ENCODE results near the gene SYT14. TPM values are rescaled to one million over a fixed set of nuclear protein-coding genes. Genes with fewer than 3 reads are reported as not detected.

Gene SYT14
- total and polyA plus RNA-seq, 2 of the 4 experiments (the other 2 are of a cell fraction) = 0.14 to 1.3 TPM

DNA sequence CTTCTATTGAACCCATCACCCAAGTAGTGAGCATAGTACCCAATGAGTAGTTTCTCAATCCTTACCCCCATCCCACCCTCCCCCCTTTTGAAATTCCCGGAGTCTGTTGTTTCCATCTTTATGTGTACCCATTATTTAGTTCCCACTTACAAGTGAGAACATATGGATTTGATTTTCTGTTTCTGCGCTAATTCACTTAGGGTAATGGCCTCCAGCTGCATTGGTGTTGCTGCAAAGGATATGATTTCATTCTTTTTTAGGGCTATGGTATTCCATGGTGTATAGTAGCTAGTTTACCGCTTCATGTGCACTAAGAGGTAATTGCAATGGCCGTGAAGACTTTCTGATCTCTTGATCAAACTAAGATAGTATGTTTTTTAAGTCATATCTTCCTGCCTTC, 187.1 kb downstream of the SYT14 start:
- dilution Hi-C loops (cut with HindIII; ENCODE audit: low sequenced_read_pairs, unreplicated experiment) (no loop called here), intact Hi-C loops (cut with micrococcal nuclease) (no loop called here), in situ Hi-C loops (cut with MboI; ENCODE audit: low sequenced_read_pairs) (no loop called here)
- no peak overlapping the region for H2AFZ ChIP-seq (replicated peaks; ENCODE audit: low read length, poor library complexity)
- ChIA-PET CTCF (interaction anchor here (1.2 kb wide), 1 partner anchor 13 kb away, joined by 3 read pairs; no protein-coding TSS in a partner anchor), POLR2A (ENCODE audit: unreplicated experiment) (no interaction called here)
- WGBS, 2 experiments (ENCODE audit: extremely low coverage in 2 of 2, insufficient read length in 1 of 2) = no CpG with 5 or more reads among the region's 4 CpGs
- H3K36me3 ChIP-seq (ENCODE audit: control insufficient read depth, insufficient read depth, low read length) = no peaks in the 10 kb centered on the region
- no peak overlapping the region for H2BK15ac ChIP-seq (ENCODE audit: low read depth, low read length)
- TF ChIP-seq RCOR1 (IDR thresholded peaks at IDR 0.05; ENCODE audit: insufficient replicate concordance, low read length) (no peak), BHLHE40 (IDR thresholded peaks at IDR 0.05; ENCODE audit: low read depth, low read length) (no peak), CEBPB (IDR thresholded peaks at IDR 0.05; ENCODE audit: low read depth, low read length) (no peak), MAFK (IDR thresholded peaks at IDR 0.05; ENCODE audit: low read depth, low read length) (no peak), FOS (IDR thresholded peaks at IDR 0.05; ENCODE audit: low read depth, low read length) (no peak), CHD1 (IDR thresholded peaks at IDR 0.05; ENCODE audit: low read depth, low read length) (no peak), RAD21 (IDR thresholded peaks at IDR 0.05; ENCODE audit: low read length) (no peak), MXI1 (IDR thresholded peaks at IDR 0.05; ENCODE audit: borderline replicate concordance, low read depth, low read length) (no peak), POLR2A (IDR thresholded peaks at IDR 0.05; ENCODE audit: low read depth, low read length) (no peak), NFE2L2 (IDR thresholded peaks at IDR 0.05; ENCODE audit: low read depth, low read length) (no peak), RFX5 (IDR thresholded peaks at IDR 0.05; ENCODE audit: low read depth, low read length) (no peak), SMC3 (IDR thresholded peaks at IDR 0.05; ENCODE audit: low read depth, low read length) (no peak), MAZ (IDR thresholded peaks at IDR 0.05; ENCODE audit: borderline replicate concordance, low read depth, low read length) (no peak)
- TF ChIP-seq, protein P1, sequence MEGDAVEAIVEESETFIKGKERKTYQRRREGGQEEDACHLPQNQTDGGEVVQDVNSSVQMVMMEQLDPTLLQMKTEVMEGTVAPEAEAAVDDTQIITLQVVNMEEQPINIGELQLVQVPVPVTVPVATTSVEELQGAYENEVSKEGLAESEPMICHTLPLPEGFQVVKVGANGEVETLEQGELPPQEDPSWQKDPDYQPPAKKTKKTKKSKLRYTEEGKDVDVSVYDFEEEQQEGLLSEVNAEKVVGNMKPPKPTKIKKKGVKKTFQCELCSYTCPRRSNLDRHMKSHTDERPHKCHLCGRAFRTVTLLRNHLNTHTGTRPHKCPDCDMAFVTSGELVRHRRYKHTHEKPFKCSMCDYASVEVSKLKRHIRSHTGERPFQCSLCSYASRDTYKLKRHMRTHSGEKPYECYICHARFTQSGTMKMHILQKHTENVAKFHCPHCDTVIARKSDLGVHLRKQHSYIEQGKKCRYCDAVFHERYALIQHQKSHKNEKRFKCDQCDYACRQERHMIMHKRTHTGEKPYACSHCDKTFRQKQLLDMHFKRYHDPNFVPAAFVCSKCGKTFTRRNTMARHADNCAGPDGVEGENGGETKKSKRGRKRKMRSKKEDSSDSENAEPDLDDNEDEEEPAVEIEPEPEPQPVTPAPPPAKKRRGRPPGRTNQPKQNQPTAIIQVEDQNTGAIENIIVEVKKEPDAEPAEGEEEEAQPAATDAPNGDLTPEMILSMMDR (conservative IDR thresholded peaks at IDR 0.05; ENCODE audit: low read depth, low read length) = no peak
- TF ChIP-seq, protein P2, sequence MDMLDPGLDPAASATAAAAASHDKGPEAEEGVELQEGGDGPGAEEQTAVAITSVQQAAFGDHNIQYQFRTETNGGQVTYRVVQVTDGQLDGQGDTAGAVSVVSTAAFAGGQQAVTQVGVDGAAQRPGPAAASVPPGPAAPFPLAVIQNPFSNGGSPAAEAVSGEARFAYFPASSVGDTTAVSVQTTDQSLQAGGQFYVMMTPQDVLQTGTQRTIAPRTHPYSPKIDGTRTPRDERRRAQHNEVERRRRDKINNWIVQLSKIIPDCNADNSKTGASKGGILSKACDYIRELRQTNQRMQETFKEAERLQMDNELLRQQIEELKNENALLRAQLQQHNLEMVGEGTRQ (IDR thresholded peaks at IDR 0.05; ENCODE audit: low read depth, low read length) = no peak
- TF ChIP-seq, protein P3, sequence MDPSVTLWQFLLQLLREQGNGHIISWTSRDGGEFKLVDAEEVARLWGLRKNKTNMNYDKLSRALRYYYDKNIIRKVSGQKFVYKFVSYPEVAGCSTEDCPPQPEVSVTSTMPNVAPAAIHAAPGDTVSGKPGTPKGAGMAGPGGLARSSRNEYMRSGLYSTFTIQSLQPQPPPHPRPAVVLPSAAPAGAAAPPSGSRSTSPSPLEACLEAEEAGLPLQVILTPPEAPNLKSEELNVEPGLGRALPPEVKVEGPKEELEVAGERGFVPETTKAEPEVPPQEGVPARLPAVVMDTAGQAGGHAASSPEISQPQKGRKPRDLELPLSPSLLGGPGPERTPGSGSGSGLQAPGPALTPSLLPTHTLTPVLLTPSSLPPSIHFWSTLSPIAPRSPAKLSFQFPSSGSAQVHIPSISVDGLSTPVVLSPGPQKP (IDR thresholded peaks at IDR 0.05; ENCODE audit: borderline replicate concordance, low read depth, low read length) = no peak
- no peak overlapping the region for H4K8ac ChIP-seq (ENCODE audit: low read depth in 2 of 2, low read length in 2 of 2)
- H3K4ac ChIP-seq (ENCODE audit: low read depth, low read length) = no peak overlapping the region
- H3K56ac ChIP-seq (ENCODE audit: extremely low read depth, insufficient read depth, low read length) = no peak overlapping the region
- no peak overlapping the region for H3K23ac ChIP-seq (ENCODE audit: low read depth, low read length)
- H3K27me3 ChIP-seq (ENCODE audit: control insufficient read depth, insufficient read depth, low read length) = no peaks in the 10 kb centered on the region
- H3K14ac ChIP-seq (replicated peaks; ENCODE audit: low read depth, low read length) = no peak overlapping the region
- no peak overlapping the region for H3K4me3 ChIP-seq (ENCODE audit: insufficient read depth, low read depth, low read length)
- BruUV-seq (replicated peaks) = no TSS peak
- DNase-seq = no peak
- no peak overlapping the region for H3K27ac ChIP-seq (ENCODE audit: insufficient read depth, low read length)
- no peak overlapping the region for H2BK20ac ChIP-seq (ENCODE audit: low read depth, low read length)
- no peak overlapping the region for H2AK5ac ChIP-seq (ENCODE audit: low read depth, low read length)
- H3K9me1 ChIP-seq (ENCODE audit: insufficient read depth, low read length) = no peaks in the 10 kb centered on the region
- no peak overlapping the region for H3K9ac ChIP-seq (ENCODE audit: low read depth, low read length)
- H3K79me1 ChIP-seq (ENCODE audit: low read depth in 1 of 2, low read length in 2 of 2) = no peaks in the 10 kb centered on the region
- no peak overlapping the region for H2AK9ac ChIP-seq (replicated peaks; ENCODE audit: low read depth, low read length, poor library complexity)
- ATAC-seq (ENCODE audit: low read depth) = no peak
- H3K18ac ChIP-seq (ENCODE audit: low read depth, low read length) = no peak overlapping the region
- H4K91ac ChIP-seq (ENCODE audit: insufficient read depth, low read depth, low read length) = no peak overlapping the region
- H3K4me1 ChIP-seq (ENCODE audit: control insufficient read depth, insufficient read depth, low read length) = no peaks in the 10 kb centered on the region
- H2BK5ac ChIP-seq (ENCODE audit: low read depth, low read length, poor library complexity, severe bottlenecking) = no peak overlapping the region
- H3K4me2 ChIP-seq (ENCODE audit: low read depth, low read length) = no peak overlapping the region
- no peak overlapping the region for H2BK120ac ChIP-seq (ENCODE audit: low read depth, low read length)
- no peak overlapping the region for H4K5ac ChIP-seq (ENCODE audit: low read depth, low read length)
- no peaks in the 10 kb centered on the region for H4K20me1 ChIP-seq (ENCODE audit: insufficient read depth, low read length)
- no peaks in the 10 kb centered on the region for H3K9me3 ChIP-seq (ENCODE audit: control insufficient read depth, insufficient read depth, low read length)
